Pons (tissue), 1 donor: ENCODE results near the gene MARCHF10.

Experiments
- DNase-seq: peaks from one replicate; pipeline ENCODE4 v3.0.0-alpha.2; 2016; ENCODE audit warnings: low spot score

The MARCHF10 gene

GRCh38 chr17:62753562-62753961, 54.6 kb downstream of the MARCHF10 start:
- DNase-seq: no peak

- no peak for DNase-seq
These were observed 56.9 kb downstream of the MARCHF10 start for GRCh38 chr17:62751060-62751691.

DNA sequence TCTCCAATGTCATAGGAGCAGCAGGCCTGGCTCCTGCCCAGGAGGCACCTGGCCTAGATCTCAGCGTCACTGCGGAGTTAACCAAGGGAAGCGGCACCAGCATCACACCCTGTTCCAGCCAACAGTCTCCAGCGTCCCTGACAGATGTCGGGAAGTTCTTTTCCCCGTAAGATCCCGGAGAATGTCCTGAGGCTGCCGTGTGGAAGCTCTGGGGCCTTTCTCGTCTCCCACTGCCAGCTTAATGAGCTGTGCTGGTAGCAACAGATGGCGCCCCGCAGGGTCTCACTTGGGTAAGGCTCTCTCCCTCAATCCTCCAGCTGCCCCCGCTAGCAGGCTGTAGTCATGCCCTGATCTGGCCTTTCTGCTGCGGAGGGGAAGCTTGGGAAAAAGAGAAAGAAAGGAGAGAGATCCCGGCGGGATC, 57.5 kb downstream of the MARCHF10 start:
- DNase-seq: peak; percentile 14

GRCh38 chr17:62749926-62750325, 58.2 kb downstream of the MARCHF10 start:
- DNase-seq: no peak

DNA sequence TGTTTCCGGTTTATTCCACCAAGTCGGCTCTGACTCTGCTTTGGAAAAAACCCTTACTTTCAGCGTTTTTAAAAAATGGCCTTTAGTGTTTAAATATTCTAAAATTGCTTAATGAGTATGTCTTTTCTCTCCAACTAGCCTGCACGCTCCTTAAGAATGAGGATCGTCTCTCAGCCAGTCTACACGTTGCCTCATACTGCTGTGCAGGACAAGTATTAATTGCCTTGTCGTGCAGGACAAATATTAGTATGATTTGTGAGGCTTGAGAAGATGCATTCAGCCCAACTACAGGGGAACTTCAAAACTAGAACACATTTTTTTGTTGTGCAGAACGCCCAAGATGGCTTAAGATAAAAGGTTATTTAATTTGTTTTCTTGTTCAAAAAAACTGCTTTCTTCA, 61.2 kb downstream of the MARCHF10 start:
- no peak for DNase-seq

- DNase-seq: no peak
These were observed 62.3 kb downstream of the MARCHF10 start for GRCh38 chr17:62745806-62746205.

DNA sequence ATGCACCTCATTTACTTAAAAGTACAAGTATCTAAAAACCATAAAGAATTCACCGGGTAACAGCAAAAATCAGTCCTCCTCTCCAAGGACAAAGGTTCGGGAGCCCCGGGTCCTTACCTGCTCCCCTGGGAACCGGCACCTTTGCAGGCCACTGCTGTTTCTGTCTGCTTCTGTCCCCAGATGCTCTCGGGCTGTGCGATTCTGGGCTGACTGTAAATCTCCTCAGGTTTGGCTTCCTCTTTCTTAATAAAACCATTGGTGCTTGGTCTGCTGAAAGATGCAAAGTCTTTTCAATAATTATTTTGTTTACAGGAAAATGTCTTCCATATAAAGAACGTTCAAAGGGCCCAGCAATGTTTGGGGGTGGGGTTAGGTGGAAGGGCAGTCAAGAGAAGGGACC, 63.9 kb downstream of the MARCHF10 start:
- DNase-seq: no peak

DNA sequence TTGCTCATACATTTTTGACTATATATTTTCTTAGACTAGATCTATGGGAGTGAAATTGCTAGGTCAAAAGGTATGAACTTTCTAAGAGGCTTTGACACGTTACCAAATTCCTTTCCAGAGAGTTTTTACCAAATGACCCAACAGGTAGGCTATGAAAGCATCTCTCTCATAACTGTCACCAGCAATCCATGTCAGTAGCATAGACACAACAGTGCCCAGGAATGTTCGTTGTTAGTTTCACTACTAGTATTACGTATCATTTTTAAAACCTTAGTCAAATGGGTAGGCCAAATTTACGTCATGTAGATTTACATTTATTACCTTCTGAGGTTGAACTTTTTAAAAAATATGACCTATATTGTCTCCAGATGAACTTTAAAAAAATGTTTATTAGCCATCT, 66.8 kb downstream of the MARCHF10 start:
- DNase-seq: no peak

DNA sequence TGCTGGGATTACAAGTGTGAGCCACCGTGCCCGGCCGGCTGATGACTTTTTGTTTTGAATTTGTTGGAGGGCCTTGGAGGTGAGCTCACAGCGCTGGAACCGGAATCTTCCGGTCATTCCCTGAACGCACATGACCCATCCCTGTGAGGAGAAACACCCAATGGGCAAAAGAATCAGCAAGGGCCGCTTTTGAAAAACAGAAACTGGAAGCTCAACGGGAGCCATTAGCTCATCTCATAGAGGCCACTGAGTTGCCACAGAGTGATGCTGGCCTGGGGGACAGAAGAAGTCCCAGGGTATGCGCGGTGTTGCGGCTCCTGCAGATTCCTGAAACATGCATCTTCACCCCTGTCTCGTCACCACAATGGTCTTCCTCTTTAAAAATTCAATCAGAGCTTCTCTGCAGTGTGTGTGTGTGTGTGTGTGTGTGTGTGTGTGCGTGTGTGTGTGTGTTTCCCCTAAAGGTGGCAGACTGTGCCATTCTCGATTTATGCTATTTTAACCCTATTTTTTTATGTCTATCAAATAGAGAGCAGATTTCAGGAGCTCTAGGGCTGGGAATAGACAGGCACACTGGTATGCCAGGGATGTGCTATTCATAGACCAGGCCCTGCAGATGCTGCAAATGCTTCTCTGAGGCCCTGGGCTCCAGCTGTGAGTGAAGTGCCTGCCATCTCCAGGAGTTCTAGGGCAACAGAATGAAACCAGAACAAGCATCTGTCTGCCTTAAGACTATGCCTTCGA, 68.3 kb downstream of the MARCHF10 start:
- peak; percentile 6 for DNase-seq

GRCh38 chr17:62738281-62738680, 69.8 kb downstream of the MARCHF10 start:
- no peak for DNase-seq

- no peak for DNase-seq
These were observed 70.6 kb downstream of the MARCHF10 start for GRCh38 chr17:62737513-62737912.

DNA sequence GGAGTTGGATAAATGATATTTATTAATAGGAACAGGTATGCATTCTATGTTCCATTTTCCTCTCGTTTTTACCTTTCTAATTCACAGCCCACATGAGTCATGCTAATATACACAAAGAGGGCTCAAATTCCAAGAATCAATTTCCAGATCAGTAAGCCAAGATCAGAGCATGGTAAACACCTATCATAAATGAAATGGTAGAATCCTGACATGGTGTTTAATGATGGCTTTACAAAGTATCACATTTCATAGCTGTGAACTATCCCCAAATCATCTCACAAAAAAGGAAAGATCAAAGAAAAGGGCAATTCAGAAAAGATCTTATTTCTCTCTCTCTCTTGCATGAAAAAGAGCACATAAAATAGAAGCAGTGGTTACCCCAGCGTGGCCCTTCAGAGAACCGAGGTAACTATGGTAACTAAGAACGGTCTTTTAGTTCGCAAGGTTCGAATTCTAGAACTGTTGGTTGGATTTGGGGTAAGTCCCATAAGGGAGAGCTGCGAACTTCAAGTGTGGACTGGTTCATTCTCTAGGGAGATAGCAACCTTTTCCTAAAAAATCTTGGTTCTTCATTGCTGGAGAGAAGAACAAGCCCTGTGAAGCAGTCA, 73.0 kb downstream of the MARCHF10 start:
- DNase-seq: no peak

DNA sequence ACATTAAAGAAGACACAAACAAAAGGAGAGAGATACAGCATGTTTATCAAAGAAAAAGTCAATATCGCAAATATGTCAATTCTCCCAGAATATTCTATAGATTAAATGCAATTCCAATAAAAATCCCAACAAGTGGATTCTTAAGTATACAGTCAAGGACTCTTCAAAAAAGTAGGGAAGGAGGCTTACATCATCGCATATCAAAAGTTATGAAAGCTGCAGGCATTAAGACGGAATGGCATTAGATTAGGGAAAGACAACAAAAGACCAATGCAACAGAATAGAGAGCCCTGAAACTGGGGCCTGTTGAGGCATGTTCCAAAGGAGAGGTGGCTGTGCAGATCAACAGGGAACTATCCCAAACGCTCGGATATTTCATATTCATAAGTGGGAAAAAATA, 76.0 kb downstream of the MARCHF10 start:
- DNase-seq: no peak

GRCh38 chr17:62727916-62728672, 80.0 kb downstream of the MARCHF10 start:
- no peak for DNase-seq

DNA sequence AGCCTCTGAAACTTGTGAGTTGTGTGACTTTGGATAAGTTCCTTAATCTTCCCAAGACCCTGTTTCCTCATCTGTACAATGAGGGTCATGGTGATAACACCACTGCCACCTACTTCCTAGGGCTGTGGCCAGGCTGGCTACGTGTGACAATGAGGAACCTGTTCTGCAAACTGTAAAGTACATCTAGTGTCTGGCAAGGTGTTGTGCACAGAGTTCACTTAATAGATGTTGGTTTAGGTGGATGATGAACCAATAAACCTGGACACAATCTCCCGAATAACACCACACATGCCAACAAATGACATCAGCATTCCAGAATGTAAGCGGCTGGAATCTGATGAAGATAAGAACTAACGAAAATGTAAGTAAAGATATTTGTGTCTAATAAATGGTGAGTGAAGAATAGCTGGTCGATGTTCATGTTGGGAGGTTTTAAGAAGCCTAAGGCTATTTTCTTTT, 82.3 kb downstream of the MARCHF10 start:
- no peak for DNase-seq

- no peak for DNase-seq
These were observed 83.5 kb downstream of the MARCHF10 start for GRCh38 chr17:62724398-62725146.

- DNase-seq: no peak
These were observed 84.3 kb downstream of the MARCHF10 start for GRCh38 chr17:62723842-62724241.

GRCh38 chr17:62722625-62723024, 85.5 kb downstream of the MARCHF10 start:
- no peak for DNase-seq

- no peak for DNase-seq
These were observed 87.8 kb downstream of the MARCHF10 start for GRCh38 chr17:62720126-62720850.

- no peak for DNase-seq
These were observed 88.5 kb downstream of the MARCHF10 start for GRCh38 chr17:62719586-62719985.

DNA sequence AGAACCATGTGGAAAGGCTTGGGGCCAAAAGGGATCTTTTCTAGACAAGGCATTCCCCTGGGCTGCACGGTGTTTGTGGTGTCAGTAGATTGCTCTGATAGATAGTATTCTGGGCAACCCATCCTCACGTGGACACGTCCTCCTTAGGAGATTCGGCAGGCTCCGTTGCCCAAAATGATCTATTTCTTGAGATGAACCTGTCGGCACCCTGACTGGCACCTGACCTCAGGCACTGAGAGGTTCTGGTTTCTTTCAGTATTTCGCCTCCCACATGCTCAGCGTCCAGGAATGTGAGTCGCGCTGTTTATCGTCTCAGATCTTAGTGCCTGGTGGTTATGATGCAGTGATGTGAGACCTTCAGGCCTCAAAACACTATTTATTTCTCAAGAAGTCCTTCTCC, 89.7 kb downstream of the MARCHF10 start:
- DNase-seq: no peak
